WI38 (cell line): ENCODE data around the gene SAP30BP.

ENCODE experiments used
- H3K4me3 ChIP-seq: 2 replicates; pipeline ENCODE4 v1.5.1; 2011; ENCODE audit warnings: low read depth, mild to moderate bottlenecking, control low read depth, low read length
- CTCF ChIP-seq: IDR thresholded peaks from 2 replicates; pipeline ENCODE4 v1.5.1; 2012; ENCODE audit warnings: low read depth, mild to moderate bottlenecking, control low read depth, low read length

The SAP30BP gene

GRCh38 chr17:75739174-75739573, 72.0 kb downstream of the SAP30BP start:
- no peak for TF ChIP-seq CTCF
- no peak overlapping the region for H3K4me3 ChIP-seq

- no peak for TF ChIP-seq CTCF
- H3K4me3 ChIP-seq, result no peak overlapping the region
Measured at GRCh38 chr17:75739801-75740200, 72.7 kb downstream of the SAP30BP start.

GRCh38 chr17:75740215-75740614, 73.1 kb downstream of the SAP30BP start:
- H3K4me3 ChIP-seq, result no peak overlapping the region
- TF ChIP-seq CTCF, result no peak

- no peak overlapping the region for H3K4me3 ChIP-seq
Measured at GRCh38 chr17:75740631-75741077, 73.5 kb downstream of the SAP30BP start.

GRCh38 chr17:75742337-75742736, 75.2 kb downstream of the SAP30BP start:
- no peak overlapping the region for H3K4me3 ChIP-seq
- no peak for TF ChIP-seq CTCF

More at GRCh38 chr17:75740631-75741077, 73.5 kb downstream of the SAP30BP start:
- TF ChIP-seq CTCF, result no peak

GRCh38 chr17:75743625-75744206, 76.6 kb downstream of the SAP30BP start:
- no peak for TF ChIP-seq CTCF
- H3K4me3 ChIP-seq, result no peak overlapping the region

- no peak overlapping the region for H3K4me3 ChIP-seq
- TF ChIP-seq CTCF, result no peak
Measured at GRCh38 chr17:75748706-75749105, 81.6 kb downstream of the SAP30BP start.
